Measurements from ENCODE around the gene TNNI2.

- TF ChIP-seq CTCF (IDR thresholded peaks at IDR 0.05; ENCODE audit: extremely low read depth in 1 of 2, insufficient read depth in 1 of 2, low read depth in 1 of 2, low read length in 2 of 2) = no peak
- TF ChIP-seq POLR2A (IDR thresholded peaks at IDR 0.05; ENCODE audit: low read depth, low read length) = no peak
- TF ChIP-seq POLR2AphosphoS5 (IDR thresholded peaks at IDR 0.05; ENCODE audit: insufficient read depth, low read depth, low read length) = no peak
These were observed 16.4 kb downstream of the TNNI2 start for GRCh38 chr11:1854949-1855885.
